ENCODE results near the gene GSKIP.

DNA sequence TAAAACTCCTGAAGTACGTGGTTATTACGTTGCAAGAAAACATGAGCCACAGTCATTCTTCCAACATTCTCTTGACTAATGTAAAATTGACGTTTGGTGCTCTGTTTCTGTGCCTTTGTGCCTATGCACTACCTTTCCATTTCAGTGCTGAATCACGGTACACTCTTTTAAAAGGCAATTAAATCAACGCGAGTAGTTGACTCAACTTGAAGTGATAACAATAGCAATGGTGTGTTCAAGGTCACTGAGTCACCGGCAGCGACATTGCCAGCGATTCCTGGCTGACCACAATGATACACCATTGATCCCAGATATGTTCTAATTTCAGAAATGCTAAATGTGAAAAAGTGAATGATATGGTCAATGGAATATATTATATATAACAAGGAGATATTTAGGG lies 46.4 kb downstream of the GSKIP start:
- TF ChIP-seq POLR2A (IDR thresholded peaks at IDR 0.05; ENCODE audit: low read length) = no peak
- TF ChIP-seq GATA1 (IDR thresholded peaks at IDR 0.05; ENCODE audit: low read depth, low read length) = no peak
